Hepatocyte (in vitro differentiated cells): ENCODE results near the gene ATP9A. TPM values are rescaled to one million over a fixed set of nuclear protein-coding genes. Genes with fewer than 3 reads are reported as not detected.
A peak's percentile ranks its signal among the peaks of the same experiment; 100 is the strongest.

Source experiments
- DNase-seq: peaks from one replicate; pipeline ENCODE4 v3.0.0-alpha.2; 2016; ENCODE audit warnings: low spot score
- H2AFZ ChIP-seq: fragments of 200-600 bp; sonication (generic); 2 replicates; pipeline ENCODE4 v1.6.0; 2016; ENCODE audit warnings: antibody characterized with exemption, mild to moderate bottlenecking
- H3K27ac ChIP-seq: fragments of 200-600 bp; sonication (generic); 2 replicates; pipeline ENCODE4 v1.5.1; 2016; ENCODE audit warnings: mild to moderate bottlenecking
- H3K27me3 ChIP-seq: fragments of 200-600 bp; sonication (generic); 2 replicates; pipeline ENCODE4 v1.6.1; 2016
- H3K36me3 ChIP-seq: fragments of 200-600 bp; sonication (generic); replicated peaks from 2 replicates; pipeline ENCODE4 v1.5.1; 2016; ENCODE audit warnings: low read depth; ENCODE audit not compliant: insufficient read depth
- H3K4me1 ChIP-seq: fragments of 200-600 bp; sonication (generic); 2 replicates; pipeline ENCODE4 v1.5.1; 2016; ENCODE audit warnings: mild to moderate bottlenecking, moderate library complexity; ENCODE audit not compliant: insufficient read depth
- H3K4me2 ChIP-seq: fragments of 200-600 bp; sonication (generic); 2 replicates; pipeline ENCODE4 v1.6.0; 2016
- H3K4me3 ChIP-seq: fragments of 200-600 bp; sonication (generic); 2 replicates; pipeline ENCODE4 v1.5.1; 2016; ENCODE audit warnings: mild to moderate bottlenecking
- H3K79me2 ChIP-seq: fragments of 200-600 bp; sonication (generic); 2 replicates; pipeline ENCODE4 v1.6.0; 2017; ENCODE audit warnings: mild to moderate bottlenecking
- H3K9me2 ChIP-seq: fragments of 200-600 bp; sonication (generic); replicated peaks from 2 replicates; pipeline ENCODE4 v1.6.0; 2017; ENCODE audit warnings: mild to moderate bottlenecking; ENCODE audit not compliant: insufficient read depth
- H3K9me3 ChIP-seq: fragments of 200-600 bp; sonication (generic); 2 replicates; pipeline ENCODE4 v1.5.1; 2016; ENCODE audit warnings: low read depth, mild to moderate bottlenecking
- H4K20me1 ChIP-seq: fragments of 200-600 bp; sonication (generic); 2 replicates; pipeline ENCODE4 v1.6.0; 2016; ENCODE audit warnings: mild to moderate bottlenecking; ENCODE audit not compliant: insufficient read depth, poor library complexity, severe bottlenecking
- EZH2 ChIP-seq: fragments of 200-600 bp; sonication (generic); IDR thresholded peaks from 2 replicates; pipeline ENCODE4 v1.6.1; 2016; ENCODE audit warnings: antibody characterized with exemption, mild to moderate bottlenecking, borderline replicate concordance
- EZH2phosphoT487 ChIP-seq: fragments of 200-600 bp; sonication (generic); IDR thresholded peaks from one replicate; pipeline ENCODE4 v1.6.1; 2018; ENCODE audit warnings: antibody characterized with exemption, mild to moderate bottlenecking, low read depth, moderate library complexity; ENCODE audit not compliant: unreplicated experiment, severe bottlenecking
- WGBS: methylation state at CpG from one replicate; pipeline ENCODE4 v1.1.6; 2016; ENCODE audit warnings: low lambda C conversion rate; ENCODE audit errors: missing lambda C conversion rate; 5-methylcytosine and 5-hydroxymethylcytosine counted together
- polyA plus RNA-seq: library from polyadenylated mRNA; unstranded; fragments of >200 nt; fragmentation: Nextera tagmentation; extraction: Ambion mirVana; gene quantifications from 2 replicates; pipeline ENCODE4 v1.2.1, GENCODE V29; 2016
- total RNA-seq: library from RNA; depleted of rRNA; stranded (reverse); fragments of >200 nt; gene quantifications from 2 replicates; pipeline ENCODE4 v1.2.3, GENCODE V29; 2014
- TF ChIP-seq, protein P1 (sequence below): fragments of 200-600 bp; sonication (generic); IDR thresholded peaks from 2 replicates; pipeline ENCODE4 v1.5.1; 2016; ENCODE audit warnings: antibody characterized with exemption, mild to moderate bottlenecking; ENCODE audit not compliant: poor library complexity

ATP9A gene
- total and polyA plus RNA-seq, 2 experiments from 2014 or later, result 12.1 to 28.1 TPM

DNA sequence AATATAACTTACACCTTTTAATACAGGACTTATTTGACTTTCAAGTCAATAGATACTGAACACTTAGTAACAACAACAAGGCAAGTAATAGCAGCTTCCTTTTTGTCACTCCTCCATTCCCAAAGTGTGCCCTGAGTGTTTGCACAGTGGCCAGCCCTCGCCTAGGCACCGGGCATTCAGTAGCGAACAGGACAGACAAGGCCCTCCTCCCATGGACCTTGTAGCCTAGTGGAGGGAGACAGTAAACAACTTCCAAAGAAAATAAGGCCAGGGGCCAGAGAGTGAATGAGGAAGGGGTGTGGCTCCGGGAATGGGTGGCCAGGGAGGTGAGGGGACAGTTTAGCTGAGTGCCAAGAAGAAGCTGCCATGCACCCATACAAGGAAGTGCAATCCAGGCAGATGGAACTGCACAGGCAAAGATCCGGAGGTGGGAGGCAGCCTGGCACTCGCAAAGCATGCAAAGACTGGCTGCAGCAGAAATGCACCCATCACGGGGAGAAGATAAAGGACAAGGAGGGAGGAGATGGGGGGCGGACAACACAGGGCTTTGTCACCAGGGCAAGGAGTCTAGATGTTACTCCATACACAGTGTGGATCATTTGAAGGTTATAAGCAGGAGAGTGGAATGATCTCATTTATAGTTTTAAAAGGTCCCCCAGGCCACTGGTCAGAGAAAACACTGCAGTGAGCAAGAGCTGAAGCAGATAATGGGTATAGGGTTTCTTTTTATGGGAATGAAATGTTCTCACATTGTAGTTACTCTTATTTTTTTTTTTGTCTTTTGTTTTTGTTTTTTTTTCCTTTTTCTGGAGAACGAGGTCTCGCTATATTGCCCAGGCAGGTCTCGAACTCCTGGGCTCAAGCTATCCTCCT, 32.2 kb downstream of the ATP9A start:
- peaks cover 6% of the 10 kb centered on the region for H3K4me1 ChIP-seq
- H4K20me1 ChIP-seq, result no peaks in the 10 kb centered on the region
- no peaks in the 10 kb centered on the region for H3K9me3 ChIP-seq
- no peak overlapping the region for H2AFZ ChIP-seq
- H3K79me2 ChIP-seq, result peaks cover 91% of the 10 kb centered on the region
- H3K4me3 ChIP-seq, result no peak overlapping the region
- H3K27ac ChIP-seq, result peak overlapping the region; percentile 32
- H3K4me2 ChIP-seq, result no peak overlapping the region
- H3K27me3 ChIP-seq, result no peaks in the 10 kb centered on the region
- no peaks in the 10 kb centered on the region for H3K36me3 ChIP-seq
- 78% methylated on average over 11 of the region's 11 CpGs for WGBS
- DNase-seq, result no peak
- H3K9me2 ChIP-seq, result no peaks in the 10 kb centered on the region
- TF ChIP-seq, protein P1, sequence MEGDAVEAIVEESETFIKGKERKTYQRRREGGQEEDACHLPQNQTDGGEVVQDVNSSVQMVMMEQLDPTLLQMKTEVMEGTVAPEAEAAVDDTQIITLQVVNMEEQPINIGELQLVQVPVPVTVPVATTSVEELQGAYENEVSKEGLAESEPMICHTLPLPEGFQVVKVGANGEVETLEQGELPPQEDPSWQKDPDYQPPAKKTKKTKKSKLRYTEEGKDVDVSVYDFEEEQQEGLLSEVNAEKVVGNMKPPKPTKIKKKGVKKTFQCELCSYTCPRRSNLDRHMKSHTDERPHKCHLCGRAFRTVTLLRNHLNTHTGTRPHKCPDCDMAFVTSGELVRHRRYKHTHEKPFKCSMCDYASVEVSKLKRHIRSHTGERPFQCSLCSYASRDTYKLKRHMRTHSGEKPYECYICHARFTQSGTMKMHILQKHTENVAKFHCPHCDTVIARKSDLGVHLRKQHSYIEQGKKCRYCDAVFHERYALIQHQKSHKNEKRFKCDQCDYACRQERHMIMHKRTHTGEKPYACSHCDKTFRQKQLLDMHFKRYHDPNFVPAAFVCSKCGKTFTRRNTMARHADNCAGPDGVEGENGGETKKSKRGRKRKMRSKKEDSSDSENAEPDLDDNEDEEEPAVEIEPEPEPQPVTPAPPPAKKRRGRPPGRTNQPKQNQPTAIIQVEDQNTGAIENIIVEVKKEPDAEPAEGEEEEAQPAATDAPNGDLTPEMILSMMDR, result no peak
- TF ChIP-seq EZH2 (no peak), EZH2phosphoT487 (no peak)

DNA sequence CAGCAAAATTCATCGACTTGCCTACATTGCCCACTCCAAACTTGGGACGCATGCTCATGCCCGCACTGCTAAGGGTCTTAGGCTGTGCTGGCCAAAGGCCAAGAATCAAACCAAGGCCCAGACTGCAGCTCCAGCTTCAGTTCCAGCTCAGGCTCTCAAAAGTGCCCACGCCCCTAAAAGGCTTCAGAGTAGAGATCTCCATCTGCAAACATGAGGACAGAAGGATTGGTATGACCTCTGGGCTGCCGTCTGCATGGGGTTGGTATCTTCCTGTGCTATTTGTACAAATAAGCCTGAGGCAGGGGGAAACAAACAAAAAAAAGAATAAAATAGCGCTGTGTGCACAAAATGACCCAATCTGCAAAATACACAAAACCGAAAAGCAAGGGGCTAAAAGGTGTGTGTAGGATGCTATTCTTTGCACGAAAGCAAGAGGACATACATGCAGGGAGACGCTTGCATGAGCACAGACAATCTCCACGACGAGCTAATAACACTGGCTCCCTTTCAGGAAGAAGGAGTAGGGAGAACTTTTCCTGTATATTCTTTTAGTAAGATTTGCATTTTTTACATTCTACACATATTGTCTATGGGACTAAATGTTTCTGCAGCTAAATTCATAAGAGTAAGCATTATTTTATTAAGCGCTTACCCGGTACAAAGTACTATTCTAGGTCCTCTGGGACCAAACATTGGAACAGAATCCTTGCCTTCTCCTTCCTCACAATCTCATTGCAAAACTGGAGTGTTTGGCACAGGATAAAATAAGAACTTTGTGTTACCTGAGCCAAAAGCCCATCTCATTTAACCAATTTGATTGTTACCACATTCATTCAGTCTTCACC, 33.1 kb downstream of the ATP9A start:
- Histone ChIP-seq H3K4me3 (no peak overlapping the region), H3K27ac (no peak overlapping the region), H3K9me3 (no peaks in the 10 kb centered on the region), H3K79me2 (peaks cover 89% of the 10 kb centered on the region), H3K36me3 (no peaks in the 10 kb centered on the region), H4K20me1 (no peaks in the 10 kb centered on the region), H3K4me1 (peaks cover 6% of the 10 kb centered on the region), H3K9me2 (no peaks in the 10 kb centered on the region), H2AFZ (no peak overlapping the region), H3K27me3 (no peaks in the 10 kb centered on the region), H3K4me2 (no peak overlapping the region)
- 61% methylated on average over 13 of the region's 13 CpGs for WGBS
- no peak for DNase-seq
- no peak for TF ChIP-seq EZH2phosphoT487
- TF ChIP-seq EZH2, result no peak
- TF ChIP-seq, protein P1, result no peak

DNA sequence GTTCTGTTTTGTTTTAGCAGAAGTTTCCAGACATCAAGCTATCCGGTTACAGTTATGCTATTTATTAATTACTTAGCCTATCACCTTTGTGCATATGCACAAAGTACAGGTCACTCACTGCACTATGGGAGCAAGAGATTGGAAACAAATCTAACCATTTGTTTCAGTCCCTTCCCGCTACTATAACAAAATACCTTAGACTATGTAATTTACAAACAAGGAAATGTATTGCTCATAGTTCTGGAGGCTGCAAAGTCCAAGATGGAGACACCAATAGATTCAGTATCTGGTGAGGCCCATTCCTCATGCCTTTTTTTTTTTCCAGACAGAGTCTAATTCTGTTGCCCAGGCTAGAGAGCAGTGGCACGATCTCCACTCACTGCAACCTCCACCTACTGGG, 35.1 kb downstream of the ATP9A start:
- H3K36me3 ChIP-seq, result no peaks in the 10 kb centered on the region
- H3K79me2 ChIP-seq, result peaks cover 80% of the 10 kb centered on the region
- no peaks in the 10 kb centered on the region for H3K27me3 ChIP-seq
- no peaks in the 10 kb centered on the region for H3K9me3 ChIP-seq
- H2AFZ ChIP-seq, result no peak overlapping the region
- 91% methylated on average over 3 of the region's 3 CpGs for WGBS
- no peak for DNase-seq
- TF ChIP-seq EZH2 (no peak), EZH2phosphoT487 (no peak)
- TF ChIP-seq, protein P1, result no peak
- peaks cover 6% of the 10 kb centered on the region for H3K4me1 ChIP-seq
- H3K9me2 ChIP-seq, result no peaks in the 10 kb centered on the region
- H3K27ac ChIP-seq, result no peak overlapping the region
- H4K20me1 ChIP-seq, result no peaks in the 10 kb centered on the region
- no peak overlapping the region for H3K4me2 ChIP-seq
- H3K4me3 ChIP-seq, result no peak overlapping the region
